T-helper 22 cell (primary cell): Measurements from ENCODE around the gene INPP5A.
"Not testable (repeated sequence)": the region's sequence is repeated elsewhere in the genome, so short reads cannot be mapped to it uniquely, and the experiment has no call there.

Source experiments
- DNase-seq: peaks from one replicate; pipeline ENCODE4 v3.0.0-alpha.2; 2020; ENCODE audit warnings: low read depth

The INPP5A gene

GRCh38 chr10:132658546-132659205, 121.1 kb downstream of the INPP5A start:
- DNase-seq, result no peak

- DNase-seq, result no peak
These were observed 121.9 kb downstream of the INPP5A start for GRCh38 chr10:132659206-132660091.

GRCh38 chr10:132660385-132660784, 122.8 kb downstream of the INPP5A start:
- DNase-seq, result no peak

- no peak for DNase-seq
These were observed 124.8 kb downstream of the INPP5A start for GRCh38 chr10:132662186-132662920.

- no peak for DNase-seq
These were observed 126.2 kb downstream of the INPP5A start for GRCh38 chr10:132663666-132664365.

GRCh38 chr10:132664407-132664806, 126.8 kb downstream of the INPP5A start:
- DNase-seq, result no peak

- no peak for DNase-seq
These were observed 127.3 kb downstream of the INPP5A start for GRCh38 chr10:132664883-132665282.

GRCh38 chr10:132665946-132666704, 128.5 kb downstream of the INPP5A start:
- DNase-seq, result no peak

- DNase-seq, result no peak
These were observed 129.2 kb downstream of the INPP5A start for GRCh38 chr10:132666705-132667341.

GRCh38 chr10:132667342-132668047, 129.9 kb downstream of the INPP5A start:
- no peak for DNase-seq

GRCh38 chr10:132668048-132668394, 130.4 kb downstream of the INPP5A start:
- no peak for DNase-seq

- DNase-seq, result no peak
These were observed 131.7 kb downstream of the INPP5A start for GRCh38 chr10:132669208-132669861.

- no peak for DNase-seq
These were observed 133.1 kb downstream of the INPP5A start for GRCh38 chr10:132670546-132671227.

GRCh38 chr10:132671228-132672154, 133.9 kb downstream of the INPP5A start:
- DNase-seq, result no peak

GRCh38 chr10:132673746-132674145, 136.2 kb downstream of the INPP5A start:
- not testable (repeated sequence) for DNase-seq

- no peak for DNase-seq
These were observed 136.7 kb downstream of the INPP5A start for GRCh38 chr10:132674311-132674710.

- DNase-seq, result no peak
These were observed 137.6 kb downstream of the INPP5A start for GRCh38 chr10:132675031-132675740.
